HCT116 (cell line): ENCODE measurements around the gene KRT81. TPM values are rescaled to one million over a fixed set of nuclear protein-coding genes. Genes with fewer than 3 reads are reported as not detected.

ENCODE experiments used
- ATAC-seq: fragments of 200-7000 bp; cut with Tn5 transposase; 2 replicates; pipeline ENCODE4 v1.9.1; 2020; ENCODE audit warnings: mild to moderate bottlenecking, moderate library complexity
- BruUV-seq: library from RNA; stranded (reverse); fragments of 400-500 nt; replicated peaks from 2 replicates; lab custom pipeline; 2021; lab: Mats Ljungman, UMichigan
- CTCF ChIA-PET: fragments of 300-600 bp; sonication (Branson Sonifier 250); formaldehyde crosslinking; loops from one replicate; lab custom pipeline; 2021; ENCODE audit warnings: antibody characterized with exemption; lab: Charles Lee
- POLR2A ChIA-PET: fragments of 300-600, 350-600 bp; sonication (Branson Sonifier 250); formaldehyde crosslinking; loops from one replicate; lab custom pipeline; 2021; ENCODE audit warnings: antibody characterized with exemption; lab: Charles Lee
- RAD21 ChIA-PET, 2 experiments: fragments of 300-600 bp; sonication (Branson Sonifier 250); formaldehyde crosslinking; loops; one replicate each; lab custom pipeline; 2023; ENCODE audit warnings: low total read pairs in 2 of 2; ENCODE audit not compliant: uncharacterized antibody in 2 of 2, unreplicated experiment in 2 of 2, low non-redundant PET in 1 of 2; lab: Charles Lee
- DNase-seq: peaks from one replicate; pipeline ENCODE4 v3.0.0-alpha.2; 2010; ENCODE audit warnings: low read depth, low spot score
- H2AFZ ChIP-seq: fragments of 200-600 bp; shearing (Covaris generic), sonication (generic); 2 replicates; pipeline ENCODE4 v1.6.1; 2017; ENCODE audit warnings: low read depth, mixed run types, mixed read lengths, antibody characterized with exemption, low read length; ENCODE audit not compliant: poor library complexity, severe bottlenecking
- H3K27ac ChIP-seq: 2 replicates; pipeline ENCODE4 v1.5.1; 2012; ENCODE audit warnings: low read depth, low read length
- H3K27me3 ChIP-seq: fragments of 200-600 bp; sonication (generic); 2 replicates; pipeline ENCODE4 v1.6.1; 2016; ENCODE audit warnings: mixed run types, low read length, mixed read lengths; ENCODE audit not compliant: insufficient read depth
- H3K36me3 ChIP-seq, 2 experiments: fragments of 200-500 bp in 1 of 2; fragments of 200-600 bp in 1 of 2; sonication (Bioruptor generic) in 1 of 2; sonication (generic) in 1 of 2; 2 replicates each; pipeline versions ENCODE4 v1.5.1 to v1.6.1; 2014 to 2016; ENCODE audit warnings: low read length in 2 of 2, inconsistent platforms in 1 of 2, mixed read lengths in 1 of 2, mixed run types in 1 of 2; ENCODE audit not compliant: insufficient read depth in 2 of 2, control insufficient read depth in 1 of 2
- H3K4me1 ChIP-seq, 2 experiments: fragments of 200-600 bp in 1 of 2; sonication (generic) in 1 of 2; 2 replicates each; pipeline versions ENCODE4 v1.5.1 to v1.6.1; 2012 to 2017; ENCODE audit warnings: low read length in 2 of 2, inconsistent platforms in 1 of 2, mild to moderate bottlenecking in 1 of 2, mixed read lengths in 1 of 2, mixed run types in 1 of 2, moderate library complexity in 1 of 2; ENCODE audit not compliant: insufficient read depth in 2 of 2, control insufficient read depth in 1 of 2
- H3K4me2 ChIP-seq: fragments of 200-600 bp; sonication (generic); 2 replicates; pipeline ENCODE4 v1.6.1; 2017; ENCODE audit warnings: mixed run types, low read length, mixed read lengths
- H3K4me3 ChIP-seq, 2 experiments: fragments of 200-600 bp in 1 of 2; sonication (generic) in 1 of 2; replicated peaks in 1 of 2; 2 replicates each; pipeline ENCODE4 v1.5.1; 2011 to 2016; ENCODE audit warnings: low read length in 2 of 2, control low read depth in 1 of 2, low read depth in 1 of 2, mild to moderate bottlenecking in 1 of 2, mixed read lengths in 1 of 2, mixed run types in 1 of 2
- H3K79me2 ChIP-seq: fragments of 200-600 bp; sonication (generic); 2 replicates; pipeline ENCODE4 v1.6.1; 2017; ENCODE audit warnings: mild to moderate bottlenecking, mixed run types, low read length, moderate library complexity, mixed read lengths; ENCODE audit not compliant: insufficient read depth
- H3K9ac ChIP-seq: fragments of 200-600 bp; sonication (generic); 2 replicates; pipeline ENCODE4 v1.6.1; 2016; ENCODE audit warnings: low read length, mixed read lengths
- H3K9me2 ChIP-seq: fragments of 200-600 bp; sonication (generic), shearing (Covaris generic); 2 replicates; pipeline ENCODE4 v1.6.1; 2017; ENCODE audit warnings: mixed run types, mild to moderate bottlenecking, moderate library complexity; ENCODE audit not compliant: insufficient read depth
- H3K9me3 ChIP-seq, 2 experiments: fragments of 200-500 bp in 1 of 2; fragments of 200-600 bp in 1 of 2; sonication (Bioruptor generic) in 1 of 2; sonication (generic) in 1 of 2; 2 replicates each; pipeline ENCODE4 v1.6.1; 2014 to 2017; ENCODE audit warnings: low read length in 2 of 2, mixed read lengths in 2 of 2, inconsistent platforms in 1 of 2, low read depth in 1 of 2, mild to moderate bottlenecking in 1 of 2, mixed run types in 1 of 2, moderate library complexity in 1 of 2; ENCODE audit not compliant: control insufficient read depth in 1 of 2, insufficient read depth in 1 of 2
- H4K20me1 ChIP-seq: fragments of 200-600 bp; sonication (generic), shearing (Covaris generic); 2 replicates; pipeline ENCODE4 v1.6.1; 2017; ENCODE audit warnings: mixed run types, mild to moderate bottlenecking, moderate library complexity; ENCODE audit not compliant: insufficient read depth
- CTCF ChIP-seq, 3 experiments: fragments of 200-600 bp in 1 of 3; sonication (generic) in 1 of 3; IDR thresholded peaks in 2 of 3; conservative IDR thresholded peaks in 1 of 3; 2 replicates each; pipeline ENCODE4 v1.5.1; 2012 to 2017; ENCODE audit warnings: low read depth in 2 of 3, low read length in 2 of 3, antibody characterized with exemption in 1 of 3, borderline replicate concordance in 1 of 3, control low read depth in 1 of 3, mild to moderate bottlenecking in 1 of 3, mixed read lengths in 1 of 3, mixed run types in 1 of 3, moderate library complexity in 1 of 3; ENCODE audit not compliant: insufficient read depth in 1 of 3
- EZH2 ChIP-seq: fragments of 200-600 bp; sonication (generic); IDR thresholded peaks from 2 replicates; pipeline ENCODE4 v1.6.1; 2017; ENCODE audit warnings: antibody characterized with exemption, mixed run types
- FOSL1 ChIP-seq: IDR thresholded peaks from 2 replicates; pipeline ENCODE4 v1.6.1; 2012; ENCODE audit warnings: low read depth
- RAD21 ChIP-seq: IDR thresholded peaks from 2 replicates; pipeline ENCODE4 v1.6.1; 2012; ENCODE audit warnings: low read depth, mild to moderate bottlenecking
- SRF ChIP-seq: IDR thresholded peaks from 2 replicates; pipeline ENCODE4 v1.6.1; 2012; ENCODE audit warnings: low read depth
- ZBTB33 ChIP-seq: IDR thresholded peaks from 2 replicates; pipeline ENCODE4 v1.6.1; 2011; ENCODE audit warnings: mild to moderate bottlenecking, low read length, moderate library complexity; ENCODE audit not compliant: insufficient replicate concordance; ENCODE audit errors: extremely low read depth
- intact Hi-C: fragments of 100-400 bp; cut with micrococcal nuclease; formaldehyde crosslinking; loops from 2 replicates; pipeline ENCODE4 v1.10.0; 2022
- total RNA-seq: library from RNA; stranded (reverse); gene quantifications from one replicate; pipeline ENCODE4 v1.2.1, GENCODE V29; 2021; ENCODE audit not compliant: unreplicated experiment

The KRT81 gene
- total RNA-seq, 1 experiment from 2014 or later = 0.84 TPM

- H4K20me1 ChIP-seq = no peaks in the 10 kb centered on the region
- H3K9me2 ChIP-seq = no peaks in the 10 kb centered on the region
- intact Hi-C loops = no loop called here
- no peak overlapping the region for H3K9ac ChIP-seq
- ChIA-PET RAD21 (no interaction called here), CTCF (interaction anchor here (1.6 kb wide), 1 partner anchor 17 kb away, joined by 13 read pairs; no protein-coding TSS in a partner anchor), POLR2A (no interaction called here)
- TF ChIP-seq RAD21 (no peak), CTCF (IDR thresholded peaks at IDR 0.05 in 2 of 3, conservative IDR thresholded peaks at IDR 0.05 in 1 of 3; ENCODE audit: borderline replicate concordance in 1 of 3, insufficient read depth in 1 of 3, low read depth in 2 of 3, low read length in 2 of 3) (no peak), SRF (no peak), FOSL1 (no peak), ZBTB33 (no peak), EZH2 (no peak)
- no TSS peak for BruUV-seq
- H3K27ac ChIP-seq = no peak overlapping the region
- H3K4me2 ChIP-seq = no peak overlapping the region
- no peaks in the 10 kb centered on the region for H3K9me3 ChIP-seq
- no peaks in the 10 kb centered on the region for H3K79me2 ChIP-seq
- no peak overlapping the region for H3K4me3 ChIP-seq
- ATAC-seq (no peak), DNase-seq (no peak)
- peaks cover 17 to 25% of the 10 kb centered on the region in 2 experiments for H3K4me1 ChIP-seq
- H3K27me3 ChIP-seq = no peaks in the 10 kb centered on the region
- H3K36me3 ChIP-seq = no peaks in the 10 kb centered on the region
- no peak overlapping the region for H2AFZ ChIP-seq
Measured at GRCh38 chr12:52261208-52261484, 30.2 kb downstream of the KRT81 start.
